A549 (cell line): ENCODE measurements around the gene TXNRD1. TPM values are rescaled to one million over a fixed set of nuclear protein-coding genes. Genes with fewer than 3 reads are reported as not detected.

Source experiments
- BHLHE40 ChIP-seq: IDR thresholded peaks from 2 replicates; pipeline ENCODE4 v1.6.1; 2012; ENCODE audit warnings: low read depth, low read length, inconsistent platforms
- CBX2 ChIP-seq: fragments of 200-600 bp; sonication (generic); IDR thresholded peaks from 2 replicates; pipeline ENCODE4 v1.6.1; 2016; ENCODE audit warnings: low read depth, mild to moderate bottlenecking, borderline replicate concordance
- CHD2 ChIP-seq: fragments of 150-350 bp; IDR thresholded peaks from 2 replicates; pipeline ENCODE4 v1.6.1; 2014; ENCODE audit warnings: low read length; ENCODE audit not compliant: partially characterized antibody
- EHF ChIP-seq: fragments of 250-450 bp; sonication (Bioruptor Pico); IDR thresholded peaks from 2 replicates; pipeline ENCODE4 v1.5.0; 2020; ENCODE audit warnings: mild to moderate bottlenecking
- EHMT2 ChIP-seq: fragments of 200-600 bp; sonication (generic); IDR thresholded peaks from 2 replicates; pipeline ENCODE4 v1.6.1; 2016; ENCODE audit warnings: antibody characterized with exemption, low read depth, mild to moderate bottlenecking, moderate library complexity
- ESRRA ChIP-seq: fragments of 150-350 bp; IDR thresholded peaks from 2 replicates; pipeline ENCODE4 v1.6.1; 2014; ENCODE audit warnings: mild to moderate bottlenecking, low read length, borderline replicate concordance
- HEYL ChIP-seq: fragments of 250-450 bp; sonication (Bioruptor Pico); IDR thresholded peaks from 2 replicates; pipeline ENCODE4 v1.8.0; 2021; ENCODE audit warnings: mild to moderate bottlenecking, moderate library complexity
- HOXA7 ChIP-seq: fragments of 250-450 bp; sonication (Bioruptor Pico); IDR thresholded peaks from 2 replicates; pipeline ENCODE4 v1.5.0; 2020; ENCODE audit warnings: mild to moderate bottlenecking, moderate library complexity
- HOXB5 ChIP-seq: fragments of 250-450 bp; sonication (Bioruptor Pico); IDR thresholded peaks from 2 replicates; pipeline ENCODE4 v1.5.0; 2020; ENCODE audit warnings: mild to moderate bottlenecking, moderate library complexity
- JUN ChIP-seq, 2 experiments: fragments of >200 bp; sonication (Bioruptor Twin); formaldehyde crosslinking; IDR thresholded peaks; 2 replicates in 1 of 2; 3 replicates in 1 of 2; pipeline ENCODE4 v1.6.1; 2016 to 2017
- KDM1A ChIP-seq: fragments of 200-600 bp; sonication (generic); IDR thresholded peaks from 2 replicates; pipeline ENCODE4 v1.6.1; 2016; ENCODE audit warnings: low read depth, mild to moderate bottlenecking
- KDM5A ChIP-seq: fragments of 200-600 bp; sonication (generic); IDR thresholded peaks from 2 replicates; pipeline ENCODE4 v1.6.1; 2016; ENCODE audit warnings: antibody characterized with exemption, mild to moderate bottlenecking
- MAFK ChIP-seq: fragments of 450-650 bp; IDR thresholded peaks from 2 replicates; pipeline ENCODE4 v1.6.1; 2014; ENCODE audit not compliant: partially characterized antibody
- MAZ ChIP-seq: fragments of 150-350 bp; IDR thresholded peaks from 2 replicates; pipeline ENCODE4 v1.6.1; 2014; ENCODE audit warnings: antibody characterized with exemption, low read depth, low read length, borderline replicate concordance
- NFE2L2 ChIP-seq: fragments of 150-350 bp; conservative IDR thresholded peaks from 2 replicates; pipeline ENCODE4 v1.6.1; 2014; ENCODE audit warnings: low read length
- NR3C1 ChIP-seq: fragments of >200 bp; sonication (Bioruptor Twin); formaldehyde crosslinking; IDR thresholded peaks from 3 replicates; pipeline ENCODE4 v1.6.1; 2017
- POLR2A ChIP-seq: IDR thresholded peaks from 2 replicates; pipeline ENCODE4 v1.6.1; 2012; ENCODE audit warnings: mild to moderate bottlenecking, low read length
- POLR2AphosphoS2 ChIP-seq: conservative IDR thresholded peaks from 2 replicates; pipeline ENCODE4 v1.6.1; 2012; ENCODE audit warnings: low read length, improper control_type of control experiment, inconsistent platforms
- RAD21 ChIP-seq, 2 experiments: fragments of >200 bp in 1 of 2; sonication (Bioruptor Twin) in 1 of 2; formaldehyde crosslinking in 1 of 2; IDR thresholded peaks in 1 of 2; conservative IDR thresholded peaks in 1 of 2; 2 replicates in 1 of 2; 3 replicates in 1 of 2; pipeline ENCODE4 v1.6.1; 2012 to 2018; ENCODE audit warnings: inconsistent platforms in 1 of 2
- RARB ChIP-seq: fragments of 250-450 bp; sonication (Bioruptor Pico); IDR thresholded peaks from 2 replicates; pipeline ENCODE4 v1.8.0; 2021; ENCODE audit warnings: mild to moderate bottlenecking, moderate library complexity
- SMC3 ChIP-seq: fragments of >200 bp; sonication (Bioruptor Twin); formaldehyde crosslinking; IDR thresholded peaks from 3 replicates; pipeline ENCODE4 v1.6.1; 2018; ENCODE audit warnings: inconsistent platforms
- TP53 ChIP-seq: fragments of 250-450 bp; sonication (Bioruptor Pico); IDR thresholded peaks from 2 replicates; pipeline ENCODE4 v1.5.0; 2021; ENCODE audit warnings: mild to moderate bottlenecking, moderate library complexity
- ZFP36 ChIP-seq: fragments of 450-650 bp; IDR thresholded peaks from 2 replicates; pipeline ENCODE4 v1.6.1; 2014; ENCODE audit warnings: borderline replicate concordance; ENCODE audit not compliant: partially characterized antibody
- ZNF302 ChIP-seq: fragments of 250-450 bp; sonication (Bioruptor Pico); IDR thresholded peaks from 2 replicates; pipeline ENCODE4 v1.9.0; 2021; ENCODE audit warnings: inconsistent platforms, mild to moderate bottlenecking, moderate library complexity
- ZSCAN20 ChIP-seq: fragments of 250-450 bp; sonication (Bioruptor Pico); IDR thresholded peaks from 2 replicates; pipeline ENCODE4 v1.8.0; 2022; ENCODE audit warnings: mild to moderate bottlenecking, moderate library complexity
- polyA plus RNA-seq, 4 experiments: library from polyadenylated mRNA; depleted of rRNA in 3 of 4; stranded (reverse); fragments of >200 nt; fragmentation: RNase III in 1 of 4; extraction: RNeasy Plus Mini Kit Qiagen cat#74134 plus additional on column Dnase treatment in 1 of 4; gene quantifications; 2 replicates in 3 of 4; 3 replicates in 1 of 4; pipeline ENCODE4 v1.2.3, GENCODE V29; 2011 to 2017
- TF ChIP-seq, protein P1 (sequence below): fragments of 250-450 bp; sonication (Bioruptor Pico); IDR thresholded peaks from 2 replicates; pipeline ENCODE4 v1.5.0; 2020; ENCODE audit warnings: low read depth, mild to moderate bottlenecking, moderate library complexity
- TF ChIP-seq, protein P2 (sequence below): fragments of >200 bp; sonication (Bioruptor Twin); formaldehyde crosslinking; IDR thresholded peaks from 2 replicates; pipeline ENCODE4 v1.6.1; 2016
- TF ChIP-seq, protein P3 (sequence below): IDR thresholded peaks from 2 replicates; pipeline ENCODE4 v1.6.1; 2012; ENCODE audit warnings: low read depth, borderline replicate concordance
- TF ChIP-seq, protein P4 (sequence below): fragments of 200-600 bp; sonication (generic); IDR thresholded peaks from 2 replicates; pipeline ENCODE4 v1.6.1; 2016; ENCODE audit warnings: antibody characterized with exemption, mild to moderate bottlenecking, moderate library complexity
- TF ChIP-seq, protein P5 (sequence below): fragments of >200 bp; sonication (Bioruptor Twin); formaldehyde crosslinking; IDR thresholded peaks from 3 replicates; pipeline ENCODE4 v1.6.1; 2016
- TF ChIP-seq, protein P6 (sequence below): fragments of >200 bp; sonication (Bioruptor Twin); formaldehyde crosslinking; IDR thresholded peaks from 3 replicates; pipeline ENCODE4 v1.5.1; 2016
- TF ChIP-seq, protein P7 (sequence below): IDR thresholded peaks from 2 replicates; pipeline ENCODE4 v1.6.1; 2012

TXNRD1 gene
- polyA plus RNA-seq, 2 of the 4 experiments (the other 2 are of a cell fraction), result 899 to 1,230 TPM

DNA sequence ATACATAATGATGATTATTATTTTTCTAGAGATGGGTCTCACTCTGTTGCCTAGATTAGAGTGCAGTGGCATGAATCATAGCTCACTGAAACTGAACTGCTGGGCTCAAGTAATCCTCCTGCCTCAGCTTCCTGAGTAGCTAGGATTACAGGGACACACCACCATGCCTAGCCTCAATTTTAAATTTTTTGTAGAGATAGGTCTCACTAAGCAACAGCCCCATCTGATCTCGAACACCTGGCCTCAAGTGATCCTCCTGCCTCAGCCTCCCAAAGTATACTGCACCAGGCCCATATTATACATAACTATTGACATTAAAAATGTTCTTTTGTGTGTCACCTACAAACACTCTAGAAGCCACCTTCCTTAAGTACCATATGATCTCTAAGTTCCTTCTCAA lies 3.4 kb downstream of the TXNRD1 start (continued):
- 0 out of 2 replicates have a peak, but pooled peaks have one; percentile 90 for TF ChIP-seq TP53 (CRISPR knock-in tag)
- TF ChIP-seq, protein P1, sequence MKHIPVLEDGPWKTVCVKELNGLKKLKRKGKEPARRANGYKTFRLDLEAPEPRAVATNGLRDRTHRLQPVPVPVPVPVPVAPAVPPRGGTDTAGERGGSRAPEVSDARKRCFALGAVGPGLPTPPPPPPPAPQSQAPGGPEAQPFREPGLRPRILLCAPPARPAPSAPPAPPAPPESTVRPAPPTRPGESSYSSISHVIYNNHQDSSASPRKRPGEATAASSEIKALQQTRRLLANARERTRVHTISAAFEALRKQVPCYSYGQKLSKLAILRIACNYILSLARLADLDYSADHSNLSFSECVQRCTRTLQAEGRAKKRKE, result peak; percentile 11; the same call in 1 of the 2 replicates
- peak; percentile 94 for TF ChIP-seq HEYL
- no peak for TF ChIP-seq SMC3
- TF ChIP-seq, protein P2, sequence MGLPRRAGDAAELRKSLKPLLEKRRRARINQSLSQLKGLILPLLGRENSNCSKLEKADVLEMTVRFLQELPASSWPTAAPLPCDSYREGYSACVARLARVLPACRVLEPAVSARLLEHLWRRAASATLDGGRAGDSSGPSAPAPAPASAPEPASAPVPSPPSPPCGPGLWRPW, result no peak
- TF ChIP-seq KDM5A, result no peak
- TF ChIP-seq ESRRA, result no peak
- no peak for TF ChIP-seq KDM1A
- no peak; the same call in none of the 2 replicates for TF ChIP-seq HOXA7 (CRISPR knock-in tag)
- TF ChIP-seq ZNF302 (CRISPR knock-in tag), result no peak
- no peak for TF ChIP-seq MAFK
- TF ChIP-seq ZSCAN20 (CRISPR knock-in tag), result peak; percentile 80
- no peak for TF ChIP-seq CBX2
- peak; percentile 73; the same call in 1 of the 2 replicates for TF ChIP-seq HOXB5 (CRISPR knock-in tag)
- TF ChIP-seq, protein P3, sequence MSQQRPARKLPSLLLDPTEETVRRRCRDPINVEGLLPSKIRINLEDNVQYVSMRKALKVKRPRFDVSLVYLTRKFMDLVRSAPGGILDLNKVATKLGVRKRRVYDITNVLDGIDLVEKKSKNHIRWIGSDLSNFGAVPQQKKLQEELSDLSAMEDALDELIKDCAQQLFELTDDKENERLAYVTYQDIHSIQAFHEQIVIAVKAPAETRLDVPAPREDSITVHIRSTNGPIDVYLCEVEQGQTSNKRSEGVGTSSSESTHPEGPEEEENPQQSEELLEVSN, result no peak
- peak; percentile 85 for TF ChIP-seq EHF (CRISPR knock-in tag)
- TF ChIP-seq NR3C1, result no peak
- TF ChIP-seq, protein P4, sequence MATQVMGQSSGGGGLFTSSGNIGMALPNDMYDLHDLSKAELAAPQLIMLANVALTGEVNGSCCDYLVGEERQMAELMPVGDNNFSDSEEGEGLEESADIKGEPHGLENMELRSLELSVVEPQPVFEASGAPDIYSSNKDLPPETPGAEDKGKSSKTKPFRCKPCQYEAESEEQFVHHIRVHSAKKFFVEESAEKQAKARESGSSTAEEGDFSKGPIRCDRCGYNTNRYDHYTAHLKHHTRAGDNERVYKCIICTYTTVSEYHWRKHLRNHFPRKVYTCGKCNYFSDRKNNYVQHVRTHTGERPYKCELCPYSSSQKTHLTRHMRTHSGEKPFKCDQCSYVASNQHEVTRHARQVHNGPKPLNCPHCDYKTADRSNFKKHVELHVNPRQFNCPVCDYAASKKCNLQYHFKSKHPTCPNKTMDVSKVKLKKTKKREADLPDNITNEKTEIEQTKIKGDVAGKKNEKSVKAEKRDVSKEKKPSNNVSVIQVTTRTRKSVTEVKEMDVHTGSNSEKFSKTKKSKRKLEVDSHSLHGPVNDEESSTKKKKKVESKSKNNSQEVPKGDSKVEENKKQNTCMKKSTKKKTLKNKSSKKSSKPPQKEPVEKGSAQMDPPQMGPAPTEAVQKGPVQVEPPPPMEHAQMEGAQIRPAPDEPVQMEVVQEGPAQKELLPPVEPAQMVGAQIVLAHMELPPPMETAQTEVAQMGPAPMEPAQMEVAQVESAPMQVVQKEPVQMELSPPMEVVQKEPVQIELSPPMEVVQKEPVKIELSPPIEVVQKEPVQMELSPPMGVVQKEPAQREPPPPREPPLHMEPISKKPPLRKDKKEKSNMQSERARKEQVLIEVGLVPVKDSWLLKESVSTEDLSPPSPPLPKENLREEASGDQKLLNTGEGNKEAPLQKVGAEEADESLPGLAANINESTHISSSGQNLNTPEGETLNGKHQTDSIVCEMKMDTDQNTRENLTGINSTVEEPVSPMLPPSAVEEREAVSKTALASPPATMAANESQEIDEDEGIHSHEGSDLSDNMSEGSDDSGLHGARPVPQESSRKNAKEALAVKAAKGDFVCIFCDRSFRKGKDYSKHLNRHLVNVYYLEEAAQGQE, result no peak
- no peak for TF ChIP-seq MAZ
- TF ChIP-seq, protein P5, sequence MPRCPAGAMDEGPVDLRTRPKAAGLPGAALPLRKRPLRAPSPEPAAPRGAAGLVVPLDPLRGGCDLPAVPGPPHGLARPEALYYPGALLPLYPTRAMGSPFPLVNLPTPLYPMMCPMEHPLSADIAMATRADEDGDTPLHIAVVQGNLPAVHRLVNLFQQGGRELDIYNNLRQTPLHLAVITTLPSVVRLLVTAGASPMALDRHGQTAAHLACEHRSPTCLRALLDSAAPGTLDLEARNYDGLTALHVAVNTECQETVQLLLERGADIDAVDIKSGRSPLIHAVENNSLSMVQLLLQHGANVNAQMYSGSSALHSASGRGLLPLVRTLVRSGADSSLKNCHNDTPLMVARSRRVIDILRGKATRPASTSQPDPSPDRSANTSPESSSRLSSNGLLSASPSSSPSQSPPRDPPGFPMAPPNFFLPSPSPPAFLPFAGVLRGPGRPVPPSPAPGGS, result no peak
- TF ChIP-seq EHMT2, result no peak
- peak; percentile 50; the same call in 1 of the 2 replicates for TF ChIP-seq RARB
- TF ChIP-seq BHLHE40, result no peak
- no peak for TF ChIP-seq POLR2AphosphoS2
- no peak for TF ChIP-seq CHD2
- TF ChIP-seq POLR2A, result no peak
- no peak for TF ChIP-seq NFE2L2
- no peak for TF ChIP-seq ZFP36
- no peak for TF ChIP-seq RAD21 (conservative IDR thresholded peaks at IDR 0.05 in 1 of 2, IDR thresholded peaks at IDR 0.05 in 1 of 2)
- no peak for TF ChIP-seq JUN (IDR thresholded peaks at IDR 0.05)
- TF ChIP-seq, protein P6, sequence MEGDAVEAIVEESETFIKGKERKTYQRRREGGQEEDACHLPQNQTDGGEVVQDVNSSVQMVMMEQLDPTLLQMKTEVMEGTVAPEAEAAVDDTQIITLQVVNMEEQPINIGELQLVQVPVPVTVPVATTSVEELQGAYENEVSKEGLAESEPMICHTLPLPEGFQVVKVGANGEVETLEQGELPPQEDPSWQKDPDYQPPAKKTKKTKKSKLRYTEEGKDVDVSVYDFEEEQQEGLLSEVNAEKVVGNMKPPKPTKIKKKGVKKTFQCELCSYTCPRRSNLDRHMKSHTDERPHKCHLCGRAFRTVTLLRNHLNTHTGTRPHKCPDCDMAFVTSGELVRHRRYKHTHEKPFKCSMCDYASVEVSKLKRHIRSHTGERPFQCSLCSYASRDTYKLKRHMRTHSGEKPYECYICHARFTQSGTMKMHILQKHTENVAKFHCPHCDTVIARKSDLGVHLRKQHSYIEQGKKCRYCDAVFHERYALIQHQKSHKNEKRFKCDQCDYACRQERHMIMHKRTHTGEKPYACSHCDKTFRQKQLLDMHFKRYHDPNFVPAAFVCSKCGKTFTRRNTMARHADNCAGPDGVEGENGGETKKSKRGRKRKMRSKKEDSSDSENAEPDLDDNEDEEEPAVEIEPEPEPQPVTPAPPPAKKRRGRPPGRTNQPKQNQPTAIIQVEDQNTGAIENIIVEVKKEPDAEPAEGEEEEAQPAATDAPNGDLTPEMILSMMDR, result no peak
- TF ChIP-seq, protein P7, sequence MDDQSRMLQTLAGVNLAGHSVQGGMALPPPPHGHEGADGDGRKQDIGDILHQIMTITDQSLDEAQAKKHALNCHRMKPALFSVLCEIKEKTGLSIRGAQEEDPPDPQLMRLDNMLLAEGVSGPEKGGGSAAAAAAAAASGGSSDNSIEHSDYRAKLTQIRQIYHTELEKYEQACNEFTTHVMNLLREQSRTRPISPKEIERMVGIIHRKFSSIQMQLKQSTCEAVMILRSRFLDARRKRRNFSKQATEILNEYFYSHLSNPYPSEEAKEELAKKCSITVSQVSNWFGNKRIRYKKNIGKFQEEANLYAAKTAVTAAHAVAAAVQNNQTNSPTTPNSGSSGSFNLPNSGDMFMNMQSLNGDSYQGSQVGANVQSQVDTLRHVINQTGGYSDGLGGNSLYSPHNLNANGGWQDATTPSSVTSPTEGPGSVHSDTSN, result no peak
